Measurements from ENCODE around the gene CLIC6. TPM values are rescaled to one million over a fixed set of nuclear protein-coding genes. Genes with fewer than 3 reads are reported as not detected.

CLIC6 gene
- 30.3 TPM for total RNA-seq

DNA sequence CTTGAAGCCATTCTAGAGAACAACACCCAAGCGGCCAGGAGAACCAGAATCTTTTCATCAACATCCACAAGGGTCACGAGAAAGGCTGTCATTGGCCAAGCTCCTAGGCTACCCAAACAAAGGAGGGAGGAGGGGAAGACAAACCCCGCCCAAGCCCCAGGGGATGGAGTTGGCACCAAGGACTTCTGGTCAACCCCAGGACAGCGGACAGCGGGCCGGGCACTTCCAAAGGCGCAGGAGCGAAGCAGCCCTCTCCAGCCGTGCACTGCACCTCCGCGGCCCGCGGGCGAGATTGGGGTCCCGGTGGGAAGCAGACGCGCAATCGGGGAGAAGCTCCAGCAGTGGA is at the start of gene CLIC6:
Gene CLIC6 (plus strand): TSS at position 192 of the 346 bp plus-strand sequence. CDS start 395 bp downstream, outside the sequence.
- DNase-seq (ENCODE audit: low spot score): peak; percentile 61

GRCh38 chr21:34619841-34620665 is 48.7 kb upstream of the CLIC6 start:
- no peak for DNase-seq (ENCODE audit: low spot score)

DNA sequence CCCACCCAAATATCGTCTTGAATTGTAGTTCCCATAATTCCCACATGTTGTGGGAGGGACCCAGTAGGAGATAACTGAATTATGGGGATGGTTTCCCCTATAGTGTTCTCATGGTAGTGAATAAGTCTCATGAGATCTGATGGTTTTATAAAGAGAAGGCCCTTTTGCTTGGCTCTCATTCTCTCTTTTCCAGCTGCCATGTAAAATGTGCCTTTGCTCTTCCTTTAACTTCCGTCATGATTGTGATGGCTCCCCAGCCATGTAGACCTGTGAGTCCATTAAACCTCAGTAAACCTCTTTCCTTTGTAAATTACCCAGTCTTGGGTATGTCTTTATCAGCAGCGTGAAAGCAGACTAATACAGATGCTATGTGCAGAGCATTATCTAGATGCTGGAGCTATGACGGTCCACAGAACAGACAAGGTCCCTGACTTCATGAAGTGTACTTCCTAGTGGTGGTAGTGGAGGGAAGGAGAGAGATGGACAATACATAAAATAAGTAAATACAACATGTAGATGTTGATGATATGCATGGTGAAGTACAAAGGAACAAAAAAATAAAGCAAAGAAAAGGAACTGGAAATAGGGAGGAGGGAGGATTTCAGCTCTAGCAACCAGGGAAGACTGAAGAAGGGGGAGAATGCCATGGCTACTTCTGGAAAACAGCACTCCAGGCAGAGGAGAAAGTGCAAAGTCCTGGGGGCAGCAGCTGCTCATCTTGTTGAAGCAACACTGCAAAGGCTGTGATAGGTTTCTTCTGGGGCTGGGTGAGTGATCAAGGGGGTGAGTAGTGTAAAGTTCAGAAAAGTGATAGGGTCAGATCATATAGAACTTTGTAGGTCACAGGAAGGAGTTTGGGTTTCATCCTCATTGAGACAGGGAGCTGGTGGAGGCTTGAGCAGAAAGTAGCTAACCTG is 47.1 kb upstream of the CLIC6 start:
- no peak for DNase-seq (ENCODE audit: low spot score)

DNA sequence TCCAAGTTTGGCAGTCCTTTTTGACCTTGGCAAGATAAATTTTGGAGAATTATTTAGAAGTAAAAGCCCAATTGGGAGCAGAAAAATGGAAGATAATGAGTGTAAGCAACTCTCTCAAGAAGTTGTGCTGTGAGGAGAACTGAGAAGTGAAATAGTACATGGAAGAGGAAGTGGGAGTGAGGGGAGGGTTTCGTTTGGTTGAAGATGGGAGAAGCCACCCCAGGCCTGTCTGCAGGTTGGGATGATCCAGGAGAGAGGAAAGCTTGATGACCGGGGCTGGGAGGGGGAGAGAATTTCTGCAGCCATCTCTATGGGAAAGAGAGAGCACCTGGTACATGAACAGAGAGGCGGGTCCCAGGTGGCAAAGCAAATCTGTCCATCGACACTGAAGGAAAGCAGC is 45.3 kb upstream of the CLIC6 start:
- no peak for DNase-seq (ENCODE audit: low spot score)

DNA sequence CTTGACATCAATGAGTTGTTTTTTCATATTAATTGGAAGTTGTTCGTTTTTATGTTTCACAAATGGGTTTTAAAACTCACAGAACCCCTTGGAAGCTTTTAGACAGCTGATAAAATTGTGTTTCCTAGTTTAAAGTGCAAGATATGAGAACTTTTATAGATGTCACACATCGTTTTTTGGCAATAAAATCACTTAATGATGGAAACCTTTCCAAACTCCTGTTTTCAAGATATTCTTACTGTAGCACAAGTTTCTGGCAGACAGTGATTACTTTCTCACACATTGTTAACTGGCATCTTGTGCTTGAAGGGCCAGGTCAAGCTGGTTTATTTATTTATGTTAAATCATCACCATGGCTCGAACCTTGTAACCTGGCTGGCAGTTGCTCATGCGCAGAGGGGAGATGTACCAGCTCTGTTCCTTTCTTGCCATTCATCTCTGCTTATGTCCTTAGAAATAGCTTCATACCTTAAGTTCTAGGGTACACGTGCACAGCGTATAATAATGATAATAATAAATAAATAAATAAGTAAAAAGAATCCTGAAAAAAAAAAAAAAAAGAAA is 43.7 kb upstream of the CLIC6 start:
- peak; percentile 59 for DNase-seq (ENCODE audit: low spot score)

- no peak for DNase-seq (ENCODE audit: low spot score)
Measured at GRCh38 chr21:34626131-34626530, 42.7 kb upstream of the CLIC6 start.

DNA sequence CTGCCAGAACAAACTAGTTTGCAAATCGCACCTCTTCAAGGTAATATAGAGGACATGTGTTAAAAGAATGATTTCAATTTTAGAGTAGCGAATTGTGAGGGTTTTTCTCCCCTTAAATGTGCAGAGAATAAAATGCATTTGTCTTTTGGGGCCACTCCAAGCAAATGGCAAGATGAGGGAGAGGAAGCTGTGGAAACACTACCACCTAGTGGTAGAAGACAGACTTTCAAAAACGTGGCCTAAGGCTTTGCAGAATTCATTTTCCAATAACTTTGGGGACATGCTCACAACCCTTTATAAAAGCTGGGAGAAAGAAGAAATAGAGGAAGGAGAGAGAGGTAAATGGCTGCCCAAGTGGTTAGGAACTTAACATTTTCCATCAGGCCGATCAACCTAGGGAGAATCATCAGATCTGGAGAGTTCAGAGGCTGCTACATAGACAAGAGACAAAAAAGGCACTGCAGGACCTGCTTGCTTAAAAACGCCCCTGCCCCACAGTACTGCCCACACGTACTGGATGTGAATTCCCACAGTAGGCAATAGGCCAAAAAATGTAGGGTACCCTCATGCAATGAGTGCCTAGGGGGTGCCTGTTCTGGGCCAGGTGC is 38.2 kb upstream of the CLIC6 start:
- peak; percentile 38 for DNase-seq (ENCODE audit: low spot score)

DNA sequence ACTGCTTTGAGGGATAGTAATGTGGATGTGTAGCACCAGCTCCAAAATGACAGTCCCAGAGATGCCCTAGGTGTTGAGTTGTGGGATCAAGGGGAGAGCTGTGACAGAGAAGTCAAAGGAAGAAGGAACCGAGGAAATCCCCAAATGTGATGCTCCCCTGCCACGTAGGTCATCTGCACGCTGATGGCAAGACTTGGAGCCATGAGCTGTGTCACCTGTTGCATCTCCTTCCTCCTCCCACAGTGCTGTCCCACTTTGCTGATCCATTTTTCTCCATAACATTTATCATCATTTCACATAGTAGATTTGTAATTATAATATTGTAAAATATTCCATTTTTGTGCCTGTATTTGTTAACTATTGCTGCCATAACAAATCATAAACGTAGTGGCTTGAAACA is 36.3 kb upstream of the CLIC6 start:
- DNase-seq (ENCODE audit: low spot score): no peak

- DNase-seq (ENCODE audit: low spot score): no peak
Measured at GRCh38 chr21:34635307-34635706, 33.5 kb upstream of the CLIC6 start.

GRCh38 chr21:34636961-34637360 is 31.8 kb upstream of the CLIC6 start:
- DNase-seq (ENCODE audit: low spot score): no peak

DNA sequence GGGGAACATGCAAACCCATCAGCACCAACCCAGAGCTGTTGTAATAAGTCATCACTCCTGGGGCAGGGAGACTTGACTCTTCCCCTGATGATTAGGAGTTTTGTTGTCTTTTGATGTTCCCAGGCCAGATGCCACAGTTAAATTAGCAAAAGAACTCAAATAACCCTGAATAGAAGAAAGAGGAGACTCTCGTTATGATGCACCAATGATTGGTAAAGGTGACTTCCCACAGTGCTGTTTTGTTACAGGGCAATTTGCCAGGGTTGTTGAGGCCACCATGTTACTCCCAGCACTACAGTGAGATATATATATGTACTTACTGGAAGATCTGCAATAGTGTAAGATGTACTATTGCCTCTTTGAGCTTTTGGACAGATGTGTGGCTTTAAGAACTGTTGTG is 29.5 kb upstream of the CLIC6 start:
- DNase-seq (ENCODE audit: low spot score): no peak

- no peak for DNase-seq (ENCODE audit: low spot score)
Measured at GRCh38 chr21:34639882-34640788, 28.7 kb upstream of the CLIC6 start.

DNA sequence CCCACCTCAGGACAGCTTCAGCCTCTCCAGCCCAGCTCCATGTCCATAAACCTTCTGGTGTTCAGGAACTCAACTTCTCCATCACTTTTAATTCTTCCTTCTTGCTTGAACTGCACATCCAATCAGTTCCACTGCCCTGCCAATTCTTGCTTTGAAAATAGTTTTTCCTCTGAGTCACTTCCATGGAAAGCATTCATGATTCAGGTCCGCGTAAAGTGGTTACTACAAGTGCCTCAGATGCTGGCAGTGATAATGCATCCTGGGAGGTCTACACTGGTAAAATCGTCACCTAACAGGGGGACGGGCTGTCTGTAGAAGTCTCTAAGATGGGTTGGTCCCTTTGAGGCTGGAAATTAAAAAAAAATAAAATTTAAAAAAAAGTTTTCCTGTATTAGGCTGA is 27.9 kb upstream of the CLIC6 start:
- no peak for DNase-seq (ENCODE audit: low spot score)

- no peak for DNase-seq (ENCODE audit: low spot score)
Measured at GRCh38 chr21:34642211-34643075, 26.4 kb upstream of the CLIC6 start.

DNA sequence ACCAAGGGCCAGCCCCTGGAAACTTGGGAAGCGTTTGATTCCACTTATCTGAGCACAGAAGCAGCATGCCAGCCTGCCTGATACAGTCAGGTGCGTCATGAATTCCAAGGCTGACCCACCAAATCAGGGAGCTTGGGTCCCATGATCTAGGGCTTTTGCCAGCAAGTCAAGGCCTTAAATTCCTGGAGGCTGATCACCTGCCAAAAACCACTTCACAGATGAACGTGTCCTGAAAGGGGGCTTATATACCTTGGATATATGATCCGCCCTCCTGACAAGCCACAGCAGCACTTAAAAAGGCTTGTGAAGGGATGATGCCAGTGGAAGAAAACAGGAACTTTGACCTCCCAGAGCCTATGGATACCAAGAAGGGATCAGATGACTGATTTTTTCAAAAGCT is 24.0 kb upstream of the CLIC6 start:
- DNase-seq (ENCODE audit: low spot score): no peak

DNA sequence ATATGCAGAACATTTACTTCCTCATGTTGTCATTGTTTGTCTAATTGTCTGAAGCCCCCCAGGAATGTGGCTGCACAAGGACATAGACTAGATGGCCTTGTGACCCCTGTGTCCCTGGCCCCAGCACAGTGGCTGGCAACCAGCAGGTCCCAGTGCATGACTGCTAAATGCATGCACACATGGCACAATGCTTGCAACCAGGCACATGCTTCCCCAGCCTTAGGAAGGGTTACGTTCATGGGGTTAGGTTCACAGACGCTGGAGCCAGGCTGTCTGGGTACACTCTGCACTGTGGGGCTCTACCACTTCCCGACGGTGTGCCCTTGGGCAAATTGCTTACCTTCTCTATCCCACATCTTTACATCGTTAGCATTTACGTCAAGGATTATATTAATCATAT is 21.2 kb upstream of the CLIC6 start:
- DNase-seq (ENCODE audit: low spot score): no peak

DNA sequence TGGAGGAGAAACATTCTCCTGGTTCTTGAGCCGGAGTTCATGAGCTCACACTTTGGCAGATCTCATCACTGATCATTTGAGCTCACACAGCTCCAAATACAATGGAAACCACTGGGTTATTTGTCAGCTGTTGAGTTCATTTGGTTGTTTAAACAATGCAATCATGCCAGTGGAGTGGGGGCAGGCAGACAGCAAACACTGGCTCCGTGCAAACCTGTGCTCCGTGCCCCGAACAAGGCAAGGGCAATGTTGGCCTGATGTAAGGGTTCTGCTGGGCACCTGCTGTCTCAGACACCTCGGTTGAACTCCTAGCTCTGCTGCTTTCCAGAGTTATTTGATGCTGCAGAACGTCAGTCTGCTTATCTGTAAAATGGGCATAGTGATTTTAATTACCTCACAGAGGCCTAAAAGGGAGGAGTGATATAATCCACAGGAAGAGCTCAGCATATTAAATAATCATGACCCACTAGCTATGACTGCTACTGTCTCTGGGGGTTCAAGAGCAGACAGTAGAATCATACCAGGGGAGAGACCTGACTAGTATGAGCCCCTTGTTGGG is 20.0 kb upstream of the CLIC6 start:
- DNase-seq (ENCODE audit: low spot score): no peak

DNA sequence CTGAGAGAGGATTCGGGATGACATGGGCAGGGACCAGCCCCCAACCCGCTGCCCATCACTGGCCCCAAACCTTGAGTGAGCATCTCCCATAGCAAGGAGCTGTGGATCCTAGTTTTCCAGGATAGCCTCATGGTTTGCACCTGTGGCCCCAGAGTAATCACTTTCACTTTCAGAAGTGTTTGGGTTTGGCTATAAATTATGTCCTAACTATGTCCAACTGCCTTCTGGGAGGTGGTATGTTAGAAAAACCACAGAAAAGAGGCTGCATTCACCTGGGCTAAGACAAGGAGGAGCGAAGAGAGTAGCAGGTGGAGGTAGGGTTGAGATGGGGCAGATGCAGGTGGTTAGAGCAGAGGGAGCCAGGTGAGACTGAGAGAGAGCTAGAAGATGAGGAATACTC is 19.4 kb upstream of the CLIC6 start:
- no peak for DNase-seq (ENCODE audit: low spot score)

GRCh38 chr21:34650861-34651431 is 17.8 kb upstream of the CLIC6 start:
- DNase-seq (ENCODE audit: low spot score): no peak

Data from mucosa of gallbladder (tissue), 1 donor.